GM21528 (cell line): ENCODE results near the gene GNAT1.

Source experiments
- ATAC-seq: cut with Tn5 transposase; IDR thresholded peaks from one replicate; pipeline ENCODE4 v1.9.1; 2021; ENCODE audit warnings: mild to moderate bottlenecking, moderate library complexity; ENCODE audit not compliant: unreplicated experiment, low FRiP score

GNAT1 gene

DNA sequence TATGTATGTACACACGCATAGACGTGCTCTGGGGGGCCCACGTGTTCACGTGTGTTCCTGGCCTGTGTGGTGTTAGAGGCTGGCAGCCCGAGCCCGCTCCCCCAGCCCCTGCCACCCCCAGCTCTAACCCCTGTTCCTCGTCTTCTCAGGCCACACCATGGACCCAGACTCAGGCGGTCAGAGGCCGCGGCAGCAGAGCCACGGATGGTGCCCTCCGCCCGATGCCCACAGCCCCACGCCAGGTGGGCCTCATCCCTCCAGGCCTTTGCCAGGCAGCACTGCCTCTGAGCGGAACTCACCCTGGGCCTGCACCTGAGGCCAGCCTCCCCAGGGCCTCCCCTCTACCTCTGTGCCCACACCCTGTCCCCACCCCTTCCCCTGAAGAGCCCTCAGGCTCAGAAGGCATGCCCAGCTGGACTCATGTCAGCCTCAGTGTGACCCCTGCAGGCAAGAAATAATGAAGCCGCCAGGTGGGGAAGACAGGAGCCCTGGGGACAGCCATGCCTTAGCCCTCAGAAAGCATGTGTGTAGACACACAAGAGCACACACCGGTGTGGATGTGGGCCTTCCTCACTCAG lies 16.4 kb upstream of the GNAT1 start:
- no peak for ATAC-seq

DNA sequence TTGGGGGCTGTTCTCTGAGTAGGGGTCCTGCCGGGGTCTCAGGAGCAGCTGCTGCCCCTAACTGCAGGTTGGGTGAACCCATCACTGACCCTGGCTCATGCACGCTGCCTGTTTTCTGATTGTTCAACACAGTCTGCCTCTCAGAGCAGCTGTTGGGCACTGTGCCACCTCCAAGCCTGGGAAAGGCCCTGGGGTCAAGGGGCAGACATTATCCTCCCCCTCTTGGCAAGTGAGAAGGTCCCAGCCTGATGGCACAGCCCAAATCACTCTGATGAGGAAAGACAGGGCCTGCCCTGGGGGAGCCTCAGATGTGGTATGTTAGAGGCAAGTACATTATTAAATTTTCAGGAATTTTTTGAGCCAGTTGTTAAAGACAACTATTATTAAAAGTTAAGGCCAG lies 14.1 kb upstream of the GNAT1 start:
- no peak for ATAC-seq

DNA sequence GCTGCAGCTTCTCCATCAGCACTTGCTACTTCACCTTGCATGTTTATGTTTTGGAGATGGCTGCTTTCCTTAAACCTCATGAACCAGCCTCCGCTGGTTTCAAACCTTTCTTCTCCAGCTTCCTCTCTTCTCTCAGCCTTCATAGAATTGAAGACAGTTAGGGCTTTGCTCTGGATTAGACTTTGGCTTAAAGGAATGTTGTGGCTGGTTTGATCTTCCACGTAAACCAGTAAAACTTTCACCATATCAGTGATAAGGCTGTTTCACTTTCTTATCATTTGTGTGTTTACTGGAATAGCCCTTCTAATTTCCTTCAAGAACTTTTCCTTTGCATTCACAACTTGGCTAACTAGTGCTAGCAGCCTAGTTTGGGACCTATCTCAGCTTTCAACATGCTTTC lies 11.7 kb upstream of the GNAT1 start:
- ATAC-seq = no peak

DNA sequence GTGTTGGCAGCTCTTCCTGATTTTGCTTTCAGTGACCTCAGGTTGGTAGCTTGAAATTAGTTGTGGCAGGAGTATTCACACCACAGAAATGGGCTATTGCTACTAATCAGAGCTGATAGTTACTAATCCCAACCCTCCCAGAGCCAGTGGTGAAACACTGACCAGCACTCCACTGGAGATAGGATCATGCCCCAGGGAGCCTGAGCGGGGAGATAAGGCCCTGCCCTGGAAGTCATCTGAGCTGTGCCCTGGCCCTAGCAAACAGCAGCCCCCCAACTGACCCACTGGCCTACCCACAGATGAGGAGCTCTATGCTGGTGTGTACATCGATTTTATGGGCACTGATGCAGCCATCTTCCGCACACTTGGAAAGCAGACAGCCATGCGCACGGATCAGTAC lies 9.4 kb upstream of the GNAT1 start:
- no peak for ATAC-seq

DNA sequence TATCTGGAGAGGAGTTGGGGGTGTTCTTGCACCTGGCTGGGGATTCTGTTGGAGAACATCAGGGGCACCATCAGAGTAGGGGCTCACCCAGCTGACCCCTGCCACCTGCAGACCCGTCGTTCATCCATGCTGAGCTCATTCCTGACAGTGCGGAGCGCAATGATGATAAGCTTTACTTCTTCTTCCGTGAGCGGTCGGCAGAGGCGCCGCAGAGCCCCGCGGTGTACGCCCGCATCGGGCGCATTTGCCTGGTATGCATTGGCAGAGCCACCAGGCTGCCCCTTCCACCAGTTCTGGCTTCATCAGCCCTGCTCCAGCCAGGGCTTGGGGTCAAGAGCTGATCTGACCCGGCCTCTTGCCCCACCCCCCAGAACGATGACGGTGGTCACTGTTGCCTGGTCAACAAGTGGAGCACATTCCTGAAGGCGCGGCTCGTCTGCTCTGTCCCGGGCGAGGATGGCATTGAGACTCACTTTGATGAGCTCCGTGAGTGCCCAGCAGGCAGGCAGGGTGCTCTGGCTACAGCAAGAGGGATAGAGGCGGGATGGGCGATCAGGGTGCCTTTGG lies 8.8 kb upstream of the GNAT1 start:
- no peak for ATAC-seq

DNA sequence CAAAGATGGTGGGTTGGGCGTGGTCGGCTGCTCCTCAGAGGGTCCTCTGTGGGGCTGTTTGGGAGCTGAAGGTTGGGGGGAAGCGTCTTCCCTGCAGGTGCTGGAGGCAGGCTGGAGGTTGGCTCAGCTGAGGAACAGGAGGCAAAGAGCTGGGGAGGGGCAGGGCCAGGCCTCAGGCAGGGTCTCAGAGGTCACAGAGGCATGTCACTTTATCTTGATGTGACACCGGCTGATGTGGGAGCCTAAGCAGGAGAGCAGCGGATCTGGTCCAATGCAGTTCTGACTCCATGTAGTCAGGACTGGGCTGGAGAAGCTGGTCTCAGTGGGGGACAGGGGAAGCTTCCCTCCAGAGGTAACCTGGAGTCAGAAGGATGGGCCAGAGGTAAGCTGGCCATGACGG lies 7.7 kb upstream of the GNAT1 start:
- ATAC-seq = no peak

DNA sequence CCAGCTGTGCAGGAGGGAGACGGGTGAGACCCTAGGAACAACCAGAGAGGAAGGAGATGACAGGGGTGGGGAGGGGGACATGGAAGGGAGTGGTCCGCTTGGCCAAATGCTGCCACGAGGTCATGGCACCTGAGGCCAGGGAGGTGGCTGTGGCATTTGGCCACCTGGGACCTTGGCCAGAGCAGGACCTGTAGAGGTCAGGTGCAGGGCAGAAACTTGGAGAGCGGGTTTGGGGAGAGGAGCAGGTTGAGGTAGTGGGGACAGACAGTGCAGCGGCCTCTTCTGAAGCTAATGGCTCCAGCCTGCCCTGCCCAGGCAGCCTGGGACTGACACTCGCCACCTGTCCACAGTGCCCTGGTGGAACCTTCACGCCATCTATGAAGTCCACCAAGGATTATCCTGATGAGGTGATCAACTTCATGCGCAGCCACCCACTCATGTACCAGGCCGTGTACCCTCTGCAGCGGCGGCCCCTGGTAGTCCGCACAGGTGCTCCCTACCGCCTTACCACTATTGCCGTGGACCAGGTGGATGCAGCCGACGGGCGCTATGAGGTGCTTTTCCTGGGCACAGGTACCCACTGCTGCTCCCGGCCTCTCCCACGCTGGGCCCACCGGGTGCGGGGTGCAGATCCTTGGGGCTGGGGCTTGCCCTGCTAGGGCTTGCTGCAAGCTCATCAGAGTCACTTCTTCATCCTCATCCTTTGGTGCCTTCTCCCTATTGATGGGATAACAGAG lies 7.0 kb upstream of the GNAT1 start:
- no peak for ATAC-seq

DNA sequence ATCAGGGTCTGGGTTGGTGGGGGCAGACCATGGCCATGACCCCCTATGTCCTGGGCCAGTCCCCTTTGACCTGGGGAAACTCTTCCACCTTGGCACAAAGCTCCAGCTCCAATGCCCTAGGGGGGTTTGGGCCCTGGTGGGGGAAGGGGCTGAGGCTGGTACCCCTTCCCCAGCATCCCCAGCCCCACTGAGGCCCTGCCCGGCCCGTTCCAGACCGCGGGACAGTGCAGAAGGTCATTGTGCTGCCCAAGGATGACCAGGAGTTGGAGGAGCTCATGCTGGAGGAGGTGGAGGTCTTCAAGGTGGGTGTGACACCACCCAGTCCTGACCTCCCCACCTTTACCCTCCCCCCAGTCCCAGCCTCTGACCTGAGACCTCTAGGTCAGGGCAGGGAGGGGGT lies 6.2 kb upstream of the GNAT1 start:
- no peak for ATAC-seq

DNA sequence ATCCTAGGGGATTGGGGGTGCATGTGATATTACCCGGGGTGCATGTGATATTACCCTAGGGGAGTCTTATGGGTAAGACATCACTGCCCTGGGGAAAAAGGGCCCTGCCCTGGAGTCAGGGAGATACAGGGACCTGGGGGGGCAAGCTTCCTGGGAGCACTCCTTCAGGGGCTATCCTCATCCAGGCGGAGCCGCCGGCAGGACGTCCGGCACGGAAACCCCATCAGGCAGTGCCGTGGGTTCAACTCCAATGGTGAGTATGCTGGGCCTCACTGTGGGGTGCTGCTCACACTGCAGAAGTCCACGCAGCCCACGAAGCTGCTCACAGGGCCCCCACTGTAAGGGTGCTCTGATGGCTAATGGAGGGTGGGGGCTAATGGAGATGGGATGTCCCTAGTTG lies 5.3 kb upstream of the GNAT1 start:
- no peak for ATAC-seq

DNA sequence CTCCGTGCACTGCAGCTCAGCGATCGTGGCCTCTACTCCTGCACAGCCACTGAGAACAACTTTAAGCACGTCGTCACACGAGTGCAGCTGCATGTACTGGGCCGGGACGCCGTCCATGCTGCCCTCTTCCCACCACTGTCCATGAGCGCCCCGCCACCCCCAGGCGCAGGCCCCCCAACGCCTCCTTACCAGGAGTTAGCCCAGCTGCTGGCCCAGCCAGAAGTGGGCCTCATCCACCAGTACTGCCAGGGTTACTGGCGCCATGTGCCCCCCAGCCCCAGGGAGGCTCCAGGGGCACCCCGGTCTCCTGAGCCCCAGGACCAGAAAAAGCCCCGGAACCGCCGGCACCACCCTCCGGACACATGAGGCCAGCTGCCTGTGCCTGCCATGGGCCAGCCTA lies 3.7 kb upstream of the GNAT1 start:
- ATAC-seq = no peak

DNA sequence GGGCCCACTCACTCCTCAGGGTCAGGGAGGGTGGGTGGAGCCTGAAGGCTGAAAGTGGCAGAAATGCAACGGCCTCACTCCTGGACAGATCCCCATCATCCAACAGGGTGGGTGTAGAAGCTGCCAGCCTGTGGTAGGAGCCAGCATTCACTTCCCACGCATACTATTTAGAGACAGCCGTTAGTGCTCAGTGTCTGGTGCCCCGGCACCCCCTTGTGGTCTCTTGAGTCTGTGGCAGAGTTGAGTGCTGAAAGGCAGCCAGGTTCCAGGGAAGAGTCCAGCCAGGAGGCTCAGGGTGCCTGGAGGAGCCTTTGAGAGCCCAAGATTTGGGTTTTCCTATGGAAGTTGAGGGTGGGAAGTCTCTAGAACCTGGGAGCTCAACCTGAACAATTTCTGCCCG lies 2.1 kb upstream of the GNAT1 start:
- no peak for ATAC-seq

DNA sequence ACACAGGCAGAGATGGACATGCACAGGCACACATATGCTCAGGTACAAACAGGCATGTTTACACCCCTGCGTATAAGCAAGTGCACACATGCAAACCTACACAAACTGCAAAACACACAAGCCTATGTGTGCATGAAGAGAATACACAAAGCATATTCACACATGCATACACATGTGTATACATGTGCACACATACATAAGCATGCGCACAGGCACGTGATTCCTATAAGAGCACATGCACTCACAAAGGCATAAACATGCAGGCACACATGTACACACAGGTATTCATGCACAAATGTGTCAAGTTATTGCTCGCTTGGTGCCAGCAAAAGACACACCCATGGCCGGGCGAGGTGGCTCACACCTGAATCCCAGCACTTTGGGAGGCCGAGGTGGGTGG lies 1.4 kb upstream of the GNAT1 start:
- ATAC-seq = no peak

DNA sequence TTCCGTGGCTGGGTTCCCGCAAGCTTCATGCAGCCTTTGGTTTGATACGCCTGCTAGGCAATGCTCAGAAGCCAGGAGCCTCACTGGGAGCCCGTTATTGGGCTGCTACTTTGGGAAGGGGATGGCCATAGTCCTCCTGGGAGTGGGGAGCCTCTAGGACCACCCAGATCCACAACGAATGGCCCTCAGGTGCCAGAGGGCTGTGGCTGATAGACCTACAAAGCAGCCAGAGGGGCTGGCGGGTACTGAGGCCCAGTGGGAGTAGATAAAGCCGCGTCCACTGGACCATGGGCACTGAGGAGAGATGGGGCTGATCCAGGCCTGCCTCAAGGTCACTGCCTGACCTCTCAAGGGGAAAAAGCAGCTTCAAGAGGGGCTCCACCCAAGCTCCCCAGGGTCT lies 714 bp downstream of the GNAT1 start:
- no peak for ATAC-seq

DNA sequence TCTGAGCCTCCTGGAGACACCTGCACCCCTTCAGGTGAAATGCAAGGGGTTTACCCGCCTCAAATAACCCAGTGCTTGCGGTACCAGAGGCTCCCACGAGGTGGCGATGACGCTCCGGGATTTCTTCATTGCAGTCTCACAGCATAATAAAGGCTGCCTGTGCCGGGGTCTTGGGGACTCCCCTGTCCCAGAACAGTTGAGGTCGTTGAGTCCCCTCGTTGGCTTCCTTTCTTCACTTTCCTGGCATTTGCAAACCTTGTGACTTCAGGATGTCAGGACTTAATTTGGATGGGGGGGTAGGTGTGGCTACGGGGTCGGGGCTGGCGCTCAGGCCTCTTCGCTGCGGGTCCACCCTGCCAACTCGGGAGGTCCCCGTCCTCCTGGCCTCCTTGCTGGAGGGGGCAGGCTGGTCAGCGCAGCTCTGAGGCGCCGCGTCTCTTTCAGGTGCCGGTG lies 1.3 kb downstream of the GNAT1 start:
- ATAC-seq = no peak

DNA sequence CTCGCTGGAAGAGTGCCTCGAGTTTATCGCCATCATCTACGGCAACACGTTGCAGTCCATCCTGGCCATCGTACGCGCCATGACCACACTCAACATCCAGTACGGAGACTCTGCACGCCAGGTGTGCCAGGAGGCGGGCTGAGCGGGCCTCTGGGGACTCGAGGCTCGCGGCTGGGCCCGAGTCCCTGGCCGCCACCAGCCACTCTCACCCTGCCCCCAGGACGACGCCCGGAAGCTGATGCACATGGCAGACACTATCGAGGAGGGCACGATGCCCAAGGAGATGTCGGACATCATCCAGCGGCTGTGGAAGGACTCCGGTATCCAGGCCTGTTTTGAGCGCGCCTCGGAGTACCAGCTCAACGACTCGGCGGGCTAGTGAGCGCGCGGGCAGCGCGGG lies 1.9 kb downstream of the GNAT1 start:
- no peak for ATAC-seq

DNA sequence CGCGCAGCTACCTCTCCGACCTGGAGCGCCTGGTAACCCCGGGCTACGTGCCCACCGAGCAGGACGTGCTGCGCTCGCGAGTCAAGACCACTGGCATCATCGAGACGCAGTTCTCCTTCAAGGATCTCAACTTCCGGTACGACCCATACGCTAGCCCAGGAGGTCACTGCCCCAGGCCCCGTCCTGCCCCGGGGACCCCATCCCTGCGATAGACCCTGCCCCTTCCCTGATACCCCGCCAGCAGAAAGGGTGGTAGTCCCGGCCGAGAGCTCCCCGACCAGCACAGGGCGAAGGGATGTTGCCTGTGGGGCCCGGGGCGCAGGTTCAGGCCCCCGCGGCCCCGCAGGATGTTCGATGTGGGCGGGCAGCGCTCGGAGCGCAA lies 2.3 kb downstream of the GNAT1 start:
- ATAC-seq = no peak

DNA sequence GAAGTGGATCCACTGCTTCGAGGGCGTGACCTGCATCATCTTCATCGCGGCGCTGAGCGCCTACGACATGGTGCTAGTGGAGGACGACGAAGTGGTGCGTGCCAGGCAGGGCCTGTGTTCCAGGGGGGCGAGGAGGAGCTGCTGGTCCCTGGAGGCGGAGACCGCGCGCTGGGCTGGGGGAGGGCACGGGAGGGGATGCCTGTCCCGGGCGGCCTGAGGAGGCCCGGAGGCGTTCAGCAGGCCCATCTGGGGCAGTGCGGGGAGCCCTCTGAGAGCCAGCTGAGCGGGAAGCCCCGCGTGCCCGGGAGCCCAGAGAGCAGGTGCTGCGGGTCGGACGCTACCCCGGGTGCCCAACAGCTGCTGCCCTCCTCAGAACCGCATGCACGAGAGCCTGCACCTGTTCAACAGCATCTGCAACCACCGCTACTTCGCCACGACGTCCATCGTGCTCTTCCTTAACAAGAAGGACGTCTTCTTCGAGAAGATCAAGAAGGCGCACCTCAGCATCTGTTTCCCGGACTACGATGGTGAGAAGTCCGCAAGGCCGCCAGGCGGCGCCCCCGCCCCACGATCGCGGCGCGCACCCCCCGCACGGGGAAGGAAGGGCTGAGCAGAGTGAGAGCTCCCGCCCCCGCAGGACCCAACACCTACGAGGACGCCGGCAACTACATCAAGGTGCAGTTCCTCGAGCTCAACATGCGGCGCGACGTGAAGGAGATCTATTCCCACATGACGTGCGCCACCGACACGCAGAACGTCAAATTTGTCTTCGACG lies 2.9 kb downstream of the GNAT1 start:
- no peak for ATAC-seq

DNA sequence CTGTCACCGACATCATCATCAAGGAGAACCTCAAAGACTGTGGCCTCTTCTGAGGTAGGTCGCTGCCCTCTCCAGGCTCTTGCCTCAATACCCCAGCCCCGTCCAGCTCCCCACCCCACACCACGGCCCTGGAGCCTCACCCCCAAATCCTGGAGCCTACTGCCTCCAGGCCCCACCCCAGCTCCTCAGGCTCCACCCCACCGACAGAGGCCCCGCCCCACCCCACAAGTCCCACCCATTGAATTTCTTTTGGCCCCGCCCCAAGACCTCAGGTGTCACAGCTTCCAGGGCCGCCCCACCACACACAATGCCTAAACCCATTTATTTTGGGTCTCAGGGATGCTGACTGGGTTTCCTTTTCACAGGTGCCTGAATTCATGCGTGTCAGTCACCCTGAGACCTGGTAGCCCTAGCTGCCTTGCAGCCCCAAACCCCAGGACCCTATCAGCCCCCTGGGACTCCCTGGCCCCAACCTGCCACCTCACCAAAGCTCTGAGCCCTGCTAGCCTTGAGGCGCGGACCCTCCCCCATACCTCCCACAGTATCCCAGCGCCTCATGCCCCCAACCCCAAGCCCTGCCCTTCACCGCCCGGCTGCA lies 3.6 kb downstream of the GNAT1 start:
- ATAC-seq = no peak

DNA sequence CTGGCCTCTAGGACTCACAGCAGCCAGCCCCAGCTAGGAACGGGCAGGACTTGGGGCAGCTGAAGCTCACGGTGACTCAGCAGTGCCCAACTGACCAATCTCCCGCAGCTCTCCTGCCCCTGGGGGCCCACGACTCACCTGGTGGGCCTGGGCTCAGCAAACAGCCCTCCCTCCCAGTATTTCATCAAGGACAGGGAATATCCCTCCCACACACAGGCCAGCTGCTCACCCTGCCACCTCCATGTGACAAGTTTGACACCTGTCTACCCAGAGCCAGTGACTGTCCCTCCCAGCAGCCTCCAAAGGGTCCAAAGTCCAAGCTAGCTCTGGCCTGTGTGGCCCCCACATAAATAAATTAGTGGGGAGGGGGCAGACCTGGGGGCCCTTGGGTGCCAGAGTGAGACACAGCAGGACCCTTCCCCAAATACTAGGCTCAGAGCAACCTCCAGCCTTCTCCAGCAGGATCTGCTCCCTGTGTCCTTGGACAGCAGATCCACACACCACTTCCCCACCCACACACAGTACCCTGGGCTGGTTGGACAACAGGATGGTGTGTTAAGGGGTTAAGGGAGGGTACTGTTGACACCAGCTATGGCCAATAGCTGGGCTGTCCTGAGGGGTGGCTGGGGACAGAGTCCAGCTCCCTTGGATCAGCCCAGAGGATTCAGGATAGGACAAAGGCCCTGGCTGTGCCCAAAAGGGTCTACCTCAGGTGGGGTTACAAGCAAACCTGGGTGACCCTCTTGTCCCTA lies 4.3 kb downstream of the GNAT1 start:
- ATAC-seq = no peak

DNA sequence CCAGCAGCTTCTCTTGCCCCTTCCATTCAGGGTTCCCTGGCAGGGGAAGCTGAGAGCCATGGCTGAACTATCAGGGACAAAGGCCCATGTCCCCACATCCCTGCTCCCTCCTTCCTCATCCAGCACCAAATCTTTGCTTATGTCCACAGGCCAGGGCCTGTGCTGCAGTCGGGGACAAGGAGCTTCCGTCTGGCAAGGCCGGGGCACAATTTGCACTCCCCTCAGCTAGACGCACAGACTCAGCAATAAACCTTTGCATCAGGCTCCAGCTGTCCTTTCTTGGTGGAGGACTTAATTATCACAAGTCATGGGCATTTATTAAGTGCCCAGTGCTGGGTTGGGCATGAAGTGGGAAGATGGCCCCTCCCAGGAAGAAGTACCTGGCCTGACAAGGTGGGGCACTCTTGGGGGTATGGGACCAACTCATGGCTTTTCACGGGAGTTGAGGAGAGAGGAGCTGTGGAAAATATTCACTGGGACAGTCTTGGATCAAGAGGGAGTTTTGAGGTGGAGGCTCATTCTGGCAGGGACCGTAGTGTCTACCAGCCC lies 4.9 kb downstream of the GNAT1 start:
- no peak for ATAC-seq
